AG08396 (cell line): Measurements from ENCODE around the gene BZW2.
A peak's percentile ranks its signal among the peaks of the same experiment; 100 is the strongest.
"Not testable (repeated sequence)": the region's sequence is repeated elsewhere in the genome, so short reads cannot be mapped to it uniquely, and the experiment has no call there.

ENCODE experiments used
- DNase-seq: peaks from one replicate; pipeline ENCODE4 v3.0.0; 2012; ENCODE audit warnings: low spot score, mixed read lengths

The BZW2 gene

DNA sequence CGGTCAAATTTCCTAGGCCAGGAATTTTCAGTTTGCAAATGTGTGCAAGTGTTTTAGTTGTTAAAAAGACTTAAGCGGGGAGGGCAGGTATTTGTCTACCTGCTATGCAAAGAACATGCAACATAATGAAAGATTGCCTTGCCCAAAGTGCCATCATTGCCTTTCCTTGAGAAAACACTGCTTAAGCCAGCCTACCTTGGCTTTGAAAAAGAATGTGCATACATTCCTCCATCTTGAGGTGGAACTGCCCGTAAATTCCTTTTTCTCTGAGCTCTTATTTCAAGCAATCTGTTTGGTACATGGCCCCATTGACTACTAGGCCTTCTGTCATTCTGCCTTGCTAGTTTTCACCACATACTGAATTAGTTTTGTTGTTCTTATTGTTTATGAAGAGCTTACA lies 29.3 kb downstream of the BZW2 start:
- DNase-seq = no peak

DNA sequence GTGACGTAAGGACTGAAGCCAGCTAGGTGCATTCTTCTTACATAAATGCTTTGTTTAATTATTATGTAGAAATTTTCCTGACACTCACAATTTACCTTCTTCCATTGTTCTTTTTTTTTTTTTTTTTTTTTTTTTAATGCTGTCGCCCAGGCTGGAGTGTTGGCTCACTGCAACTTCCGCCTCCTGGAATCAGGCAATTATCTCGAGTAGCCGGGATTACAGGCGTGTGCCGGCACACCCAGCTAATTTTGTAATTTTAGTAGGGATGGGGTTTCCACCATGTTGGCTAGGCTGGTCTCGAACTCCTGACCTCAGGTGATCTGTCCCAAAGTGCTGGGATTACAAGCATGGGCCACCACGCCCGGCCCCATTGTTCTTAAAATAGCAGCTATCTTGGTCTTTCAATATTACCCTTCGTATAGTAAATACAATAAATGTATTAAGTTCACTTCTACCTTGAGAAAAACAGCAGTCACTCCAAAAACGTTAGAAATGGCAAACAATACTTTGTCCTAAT lies 32.1 kb downstream of the BZW2 start:
- no peak for DNase-seq

- not testable (repeated sequence) for DNase-seq
Measured at GRCh38 chr7:16678645-16679566, 32.9 kb downstream of the BZW2 start.

DNA sequence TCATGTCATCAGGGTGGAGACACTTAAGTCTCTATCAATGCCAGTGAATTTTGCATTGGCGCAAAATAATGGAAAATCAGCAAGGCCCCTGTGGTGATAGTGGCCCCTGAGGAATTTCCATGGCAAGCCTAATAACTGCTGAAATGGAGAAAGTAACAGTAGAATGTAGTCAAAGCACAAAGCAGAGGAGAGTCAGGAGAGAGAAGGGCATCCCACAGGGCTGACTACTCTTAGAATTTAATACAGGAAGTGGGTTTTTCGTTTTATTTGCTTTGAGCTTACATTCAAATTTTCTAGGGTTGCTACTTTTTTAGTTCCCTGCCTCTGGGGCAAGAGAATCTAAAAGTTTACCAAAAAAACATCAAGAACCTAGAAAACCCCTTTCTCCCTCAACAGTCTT lies 39.0 kb downstream of the BZW2 start:
- DNase-seq = no peak

- DNase-seq = no peak
Measured at GRCh38 chr7:16685535-16685934, 39.6 kb downstream of the BZW2 start.

- DNase-seq = no peak
Measured at GRCh38 chr7:16688249-16688648, 42.3 kb downstream of the BZW2 start.

- DNase-seq = no peak
Measured at GRCh38 chr7:16691241-16691640, 45.3 kb downstream of the BZW2 start.

- DNase-seq = no peak
Measured at GRCh38 chr7:16693601-16694318, 47.8 kb downstream of the BZW2 start.

DNA sequence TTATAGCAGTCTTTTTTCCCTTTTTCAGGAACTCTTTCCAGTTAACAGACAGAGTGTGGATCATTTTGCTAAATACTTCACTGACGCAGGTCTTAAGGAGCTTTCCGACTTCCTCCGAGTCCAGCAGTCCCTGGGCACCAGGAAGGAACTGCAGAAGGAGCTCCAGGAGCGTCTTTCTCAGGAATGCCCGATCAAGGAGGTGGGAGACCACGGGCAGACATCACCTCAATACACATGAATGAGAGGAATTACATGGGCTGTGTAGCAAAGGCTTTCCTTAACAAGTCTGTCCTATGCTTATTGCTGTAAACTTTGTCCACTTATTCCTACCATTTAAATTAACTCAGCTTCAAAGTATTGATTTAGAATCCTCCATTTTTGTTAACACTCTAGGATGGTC lies 48.8 kb downstream of the BZW2 start:
- DNase-seq = no peak

GRCh38 chr7:16695621-16696237 lies 49.7 kb downstream of the BZW2 start:
- DNase-seq = peak; percentile 53

DNA sequence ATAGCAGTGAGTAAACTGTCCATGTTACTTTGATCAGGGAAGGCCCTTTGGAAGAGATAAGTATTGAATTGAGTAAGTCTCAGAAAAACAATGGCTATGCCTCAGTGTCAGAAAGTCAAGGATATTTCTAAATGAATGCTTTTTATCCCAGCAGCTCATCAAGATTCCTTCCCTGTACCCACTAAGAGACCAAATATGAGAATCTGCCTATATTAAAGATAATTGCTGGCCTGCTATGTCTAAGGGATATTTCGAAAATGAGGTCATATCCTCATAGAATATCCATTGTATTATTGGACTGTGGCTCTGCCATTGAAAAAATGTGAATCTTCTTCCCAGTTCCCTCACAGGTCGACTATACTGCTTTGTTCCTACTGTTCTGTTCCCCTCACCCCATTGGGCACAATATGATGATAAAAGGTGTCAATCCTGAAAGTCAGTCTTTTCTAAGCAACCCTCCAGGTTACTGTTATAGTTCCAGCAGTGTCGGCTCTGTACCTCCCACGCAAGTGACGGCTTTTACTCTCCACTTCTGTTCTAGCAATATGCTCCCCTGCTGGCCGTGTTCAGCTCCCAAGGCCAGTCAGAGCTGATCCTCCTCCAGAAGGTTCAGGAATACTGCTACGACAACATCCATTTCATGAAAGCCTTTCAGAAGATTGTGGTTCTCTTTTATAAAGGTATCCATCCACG lies 51.7 kb downstream of the BZW2 start:
- no peak for DNase-seq

- no peak for DNase-seq
Measured at GRCh38 chr7:16698200-16698905, 52.4 kb downstream of the BZW2 start.

GRCh38 chr7:16702441-16702840 lies 56.5 kb downstream of the BZW2 start:
- DNase-seq = no peak

- DNase-seq = no peak
Measured at GRCh38 chr7:16708511-16708910, 62.5 kb downstream of the BZW2 start.

DNA sequence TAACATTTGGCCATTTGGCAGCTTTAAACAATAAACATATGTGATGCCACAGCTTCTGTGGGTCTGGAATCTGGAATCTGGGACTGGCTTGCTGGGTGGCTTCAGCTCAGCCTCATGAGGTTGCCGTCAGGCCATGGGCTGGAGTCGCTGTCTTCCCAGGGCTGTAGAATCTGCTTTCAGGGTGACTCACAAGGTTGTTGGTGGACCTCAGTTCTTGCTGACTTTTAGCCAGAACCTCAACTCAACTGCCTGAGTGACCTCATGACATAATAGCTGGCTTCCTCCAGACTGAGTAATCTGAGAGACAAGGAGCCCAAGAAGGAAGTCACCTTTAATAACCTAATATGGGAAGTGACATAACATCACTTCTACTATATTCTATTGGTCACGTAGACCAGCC lies 63.0 kb downstream of the BZW2 start:
- peak; percentile 65 for DNase-seq

- no peak for DNase-seq
Measured at GRCh38 chr7:16710651-16711050, 64.7 kb downstream of the BZW2 start.

DNA sequence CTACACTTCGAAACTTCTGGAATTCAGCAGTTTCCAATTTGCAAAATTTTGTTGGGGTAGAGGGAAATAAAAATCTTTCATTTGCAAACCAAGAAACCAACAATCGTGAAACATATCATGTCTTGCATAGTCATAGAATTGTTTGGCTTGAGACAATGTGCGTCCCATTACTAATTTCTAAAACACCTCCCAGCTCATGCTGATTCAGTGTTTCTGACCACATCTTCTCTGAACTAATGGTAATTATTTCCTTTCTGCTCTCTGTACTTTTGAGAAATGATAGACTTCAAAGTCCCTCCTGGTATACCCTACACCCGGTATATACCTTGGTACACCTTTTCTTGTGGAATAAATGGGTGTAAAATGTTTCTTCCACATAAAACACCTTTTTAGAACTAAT lies 65.7 kb downstream of the BZW2 start:
- DNase-seq = no peak

DNA sequence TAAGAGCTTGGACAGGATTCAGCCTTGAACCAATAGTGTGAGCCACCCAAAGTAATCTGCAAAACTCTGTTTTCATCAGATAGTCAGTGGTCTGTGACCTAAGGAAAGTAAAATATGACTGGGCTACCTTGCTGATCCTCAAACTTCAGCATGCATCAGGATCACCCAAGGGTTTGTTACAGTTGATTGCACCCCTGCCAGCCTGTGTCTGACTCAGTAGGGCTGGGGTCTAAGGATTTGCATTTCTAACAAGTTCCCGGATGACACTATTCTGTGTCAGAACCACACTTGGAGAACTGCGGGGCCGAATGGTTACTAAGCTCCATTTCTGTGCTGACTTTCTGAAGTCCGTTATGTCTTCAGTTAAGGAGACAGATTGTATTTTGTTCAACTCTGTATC lies 66.9 kb downstream of the BZW2 start:
- no peak for DNase-seq

- no peak for DNase-seq
Measured at GRCh38 chr7:16715928-16716327, 69.9 kb downstream of the BZW2 start.

GRCh38 chr7:16718111-16718656 lies 72.2 kb downstream of the BZW2 start:
- no peak for DNase-seq

DNA sequence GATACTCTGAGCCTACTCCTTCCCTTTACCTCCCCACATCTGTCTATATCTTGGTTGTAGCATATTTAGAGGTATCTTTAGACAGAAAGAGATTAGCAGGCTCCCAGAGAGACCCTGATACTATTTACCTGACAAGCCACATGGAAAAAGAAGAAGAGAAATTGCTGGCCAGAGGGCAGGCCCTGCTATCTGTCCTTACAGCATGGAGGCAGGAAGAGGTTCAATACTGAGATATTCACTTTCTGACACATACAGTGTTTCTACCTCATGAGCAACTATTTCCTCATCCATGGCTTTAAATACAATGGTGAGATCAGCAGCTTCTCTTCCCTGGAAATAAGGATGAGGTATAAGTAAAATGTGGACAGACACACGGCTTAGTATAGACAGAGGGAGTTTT lies 73.7 kb downstream of the BZW2 start:
- DNase-seq = no peak
